HG02642 (cell line): ENCODE data around the gene TMEM181.
"Not testable (repeated sequence)": the region's sequence is repeated elsewhere in the genome, so short reads cannot be mapped to it uniquely, and the experiment has no call there.

Source experiments
- ATAC-seq: cut with Tn5 transposase; IDR thresholded peaks from one replicate; pipeline ENCODE4 v1.9.1; 2021; ENCODE audit warnings: mild to moderate bottlenecking; ENCODE audit not compliant: unreplicated experiment, poor library complexity

The TMEM181 gene

DNA sequence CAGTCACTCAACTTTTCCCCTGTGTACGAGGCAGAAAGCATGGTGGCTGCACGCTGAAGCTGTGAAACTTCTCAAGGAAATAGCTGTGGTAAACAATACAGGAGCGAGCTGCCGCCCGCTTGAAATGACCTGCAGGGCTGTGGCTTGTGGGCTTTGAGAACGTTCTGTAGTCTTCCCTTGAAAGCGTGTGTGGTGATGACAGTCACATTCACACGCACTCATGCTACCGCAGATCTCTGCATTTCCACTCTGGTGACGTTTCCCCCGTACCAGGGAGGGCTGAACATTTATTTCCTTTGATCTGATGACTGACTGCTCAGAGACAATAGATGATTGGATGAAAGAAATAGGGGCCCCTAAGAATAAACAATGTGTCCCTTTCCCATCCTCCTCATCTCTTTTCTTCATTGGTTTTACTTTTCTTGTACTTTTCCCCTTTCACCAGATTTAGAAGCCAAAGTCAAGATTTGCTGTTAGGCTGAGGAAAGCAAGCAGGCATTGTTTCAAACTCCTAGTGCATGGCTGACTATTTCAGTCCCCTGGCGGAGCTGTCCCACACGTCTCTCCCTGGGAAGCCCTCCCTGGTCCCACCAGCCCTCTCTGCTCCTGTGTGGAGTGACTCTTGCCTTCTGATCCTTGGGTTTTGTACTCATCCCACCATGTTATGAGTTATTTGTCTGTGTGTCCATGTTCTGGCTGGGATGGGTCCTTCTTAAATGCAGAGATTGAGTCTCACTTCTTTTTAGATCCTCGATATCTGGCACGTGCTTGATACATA lies 93.9 kb downstream of the TMEM181 start:
- ATAC-seq = peak; percentile 49

- no peak for ATAC-seq
These were observed 94.6 kb downstream of the TMEM181 start for GRCh38 chr6:158654498-158654897.

DNA sequence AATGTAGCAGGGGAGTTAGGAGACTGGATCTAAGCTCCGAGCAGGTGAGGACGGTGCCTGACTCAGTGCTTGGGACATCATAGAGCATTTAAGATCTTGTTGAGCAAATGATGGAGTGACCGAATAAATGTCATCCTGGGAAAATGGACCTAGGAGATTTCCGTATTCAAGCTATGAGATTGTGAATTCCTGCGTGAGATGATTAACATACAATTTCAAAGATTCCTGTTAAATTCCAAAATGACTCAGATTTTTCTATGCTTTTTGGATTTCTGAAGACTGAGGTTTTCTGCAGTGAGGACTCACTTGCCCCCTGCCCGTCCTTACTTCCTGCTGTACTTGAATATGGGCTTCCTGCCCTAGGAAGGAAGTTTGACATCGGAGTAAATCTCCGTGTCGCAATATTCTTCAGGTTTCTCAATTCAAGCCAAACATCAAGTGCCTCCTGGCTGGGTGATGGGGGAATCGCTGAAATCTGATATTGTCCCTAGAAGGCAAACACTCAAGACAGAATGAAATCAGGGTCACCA lies 95.1 kb downstream of the TMEM181 start:
- no peak for ATAC-seq

DNA sequence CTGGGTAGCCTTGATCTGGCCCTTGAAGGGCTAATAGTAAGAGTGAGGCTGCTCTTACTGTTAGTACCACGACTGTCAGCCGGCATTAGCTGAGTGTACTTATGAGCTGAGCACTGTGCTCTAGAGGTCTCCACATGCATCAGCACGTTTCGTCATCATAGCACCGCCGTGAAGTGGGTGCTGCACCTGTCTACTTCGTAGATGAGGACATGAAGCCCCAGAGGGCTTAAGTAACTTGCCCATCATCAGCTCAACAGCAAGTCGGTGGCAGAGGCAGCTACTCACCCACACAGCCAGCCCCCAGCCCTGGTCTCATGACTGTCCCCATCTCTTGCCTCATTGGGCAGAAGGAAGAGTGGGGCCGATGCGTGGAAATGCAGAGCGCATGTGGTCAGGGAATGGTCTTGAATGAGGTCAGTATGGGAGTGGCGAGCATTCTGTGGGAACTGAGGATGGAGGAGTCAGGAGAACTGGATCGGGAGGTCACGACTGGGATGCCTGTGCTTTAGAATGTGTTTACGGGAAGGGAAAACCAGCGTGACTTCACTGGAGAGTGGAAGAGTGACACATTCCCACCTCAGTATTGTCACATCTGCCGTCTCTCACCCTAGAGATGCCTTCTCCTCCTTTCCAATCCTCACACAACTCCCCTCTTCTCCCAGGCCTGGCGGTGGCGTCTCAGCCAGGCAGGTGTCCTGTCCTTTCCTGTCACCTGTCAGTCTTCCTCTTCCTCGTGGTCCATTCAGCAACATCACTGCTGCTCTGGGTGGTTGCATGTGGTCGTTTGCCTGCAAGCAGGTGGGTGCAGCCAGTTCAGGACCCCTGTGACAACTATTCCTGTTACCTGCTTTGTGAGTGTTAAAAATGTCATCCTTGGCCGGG lies 95.9 kb downstream of the TMEM181 start:
- no peak for ATAC-seq

DNA sequence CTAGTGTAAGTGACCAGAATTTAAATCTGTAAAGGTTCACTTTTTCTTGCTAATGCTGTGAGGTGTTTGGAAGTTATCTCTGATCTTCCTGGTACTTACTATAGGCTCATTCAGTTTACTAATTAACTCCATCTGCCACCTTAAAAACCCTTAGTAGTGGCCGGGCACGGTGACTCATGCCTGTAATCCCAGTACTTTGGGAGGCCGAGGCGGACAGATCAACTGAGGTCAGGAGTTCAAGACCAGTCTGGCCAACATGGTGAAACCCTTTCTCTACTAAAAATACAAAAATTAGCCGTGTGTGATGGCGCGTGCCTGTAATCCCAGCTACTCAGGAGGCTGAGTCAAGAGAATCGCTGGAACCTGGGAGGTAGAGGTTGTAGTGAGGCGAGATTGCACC lies 97.1 kb downstream of the TMEM181 start:
- ATAC-seq = not testable (repeated sequence)

GRCh38 chr6:158660333-158660754 lies 100.5 kb downstream of the TMEM181 start:
- ATAC-seq = peak; percentile 48

- ATAC-seq = no peak
These were observed 101.3 kb downstream of the TMEM181 start for GRCh38 chr6:158661156-158661685.

DNA sequence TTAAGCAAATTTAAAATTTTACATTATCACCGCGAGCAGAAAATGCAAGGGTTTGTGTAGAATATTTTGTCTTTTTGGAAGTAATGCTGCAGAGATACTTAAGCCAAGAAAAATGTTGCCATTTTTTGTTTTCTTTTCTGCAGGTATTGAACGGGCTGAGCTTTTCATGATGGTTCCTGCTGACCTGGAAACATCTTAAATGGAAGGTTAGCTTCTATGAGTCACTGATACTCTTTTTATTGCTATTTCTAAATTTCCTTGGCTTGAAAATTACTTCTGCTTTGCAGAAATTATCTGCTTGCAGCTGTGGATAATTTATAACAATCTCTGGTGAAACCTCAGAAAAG lies 102.7 kb downstream of the TMEM181 start:
- no peak for ATAC-seq

GRCh38 chr6:158662954-158663624 lies 103.2 kb downstream of the TMEM181 start:
- no peak for ATAC-seq

DNA sequence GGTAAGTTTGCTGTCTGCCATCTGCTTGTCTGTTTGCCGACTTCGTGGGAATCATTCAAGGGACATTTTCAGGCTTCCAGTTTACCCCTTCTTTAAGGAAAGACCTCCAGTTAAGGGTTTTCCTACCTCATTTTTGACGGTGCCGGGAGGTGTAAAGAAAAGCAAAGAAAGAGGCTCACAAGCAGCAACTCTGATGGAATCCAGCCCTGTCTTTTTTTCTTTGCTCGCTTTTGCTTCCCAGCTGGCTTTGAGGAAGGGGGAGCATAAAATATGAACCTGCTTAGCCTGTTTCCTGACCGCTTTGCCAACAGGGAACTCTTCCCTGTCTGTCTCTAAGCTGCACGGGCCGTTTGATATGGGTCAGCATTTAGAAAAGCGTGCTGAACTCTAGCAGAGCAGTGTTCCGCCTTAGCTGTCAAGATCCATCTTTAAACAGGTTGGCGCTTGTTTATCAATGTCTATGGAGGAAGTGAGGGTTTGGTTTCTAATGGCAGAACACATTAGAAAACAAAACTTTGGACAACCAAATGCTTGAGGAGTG lies 103.8 kb downstream of the TMEM181 start:
- ATAC-seq = no peak

- no peak for ATAC-seq
These were observed 105.4 kb downstream of the TMEM181 start for GRCh38 chr6:158665332-158665731.

DNA sequence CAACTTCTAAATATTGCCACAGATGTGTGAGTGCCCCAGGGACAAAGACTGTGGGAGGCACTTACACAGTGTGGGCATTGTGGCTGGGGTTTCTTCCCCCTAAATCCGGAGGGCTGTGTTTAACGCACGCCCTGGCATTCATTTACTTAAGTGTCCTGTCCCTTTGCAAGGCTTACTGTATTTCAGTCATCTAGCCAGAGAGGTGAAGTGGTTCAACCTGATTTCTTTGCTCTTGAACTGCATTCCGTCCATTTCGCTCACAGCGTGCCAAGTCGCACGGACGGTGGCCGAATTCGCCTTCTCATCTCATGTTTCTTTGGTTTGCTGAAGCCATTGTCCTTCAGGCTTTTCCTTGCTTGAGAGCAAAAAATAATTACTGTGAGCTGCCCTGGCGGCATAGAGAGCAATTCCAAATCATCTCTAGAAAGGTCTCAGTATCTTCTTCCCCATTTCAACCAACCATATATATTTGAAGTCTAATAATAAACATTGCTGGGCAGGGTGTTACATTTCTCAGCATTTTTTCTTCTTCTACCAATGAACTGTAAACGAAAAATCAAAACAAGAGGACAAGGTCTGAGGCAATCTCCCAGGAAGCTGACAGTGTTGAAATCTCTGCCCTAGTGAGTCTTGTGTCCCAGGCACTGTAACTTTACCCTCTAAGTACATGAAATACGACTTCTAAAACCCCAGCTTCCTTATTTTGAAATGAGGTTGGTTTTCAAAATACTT lies 106.9 kb downstream of the TMEM181 start:
- ATAC-seq = no peak

GRCh38 chr6:158667360-158667981 lies 107.6 kb downstream of the TMEM181 start:
- ATAC-seq = no peak

DNA sequence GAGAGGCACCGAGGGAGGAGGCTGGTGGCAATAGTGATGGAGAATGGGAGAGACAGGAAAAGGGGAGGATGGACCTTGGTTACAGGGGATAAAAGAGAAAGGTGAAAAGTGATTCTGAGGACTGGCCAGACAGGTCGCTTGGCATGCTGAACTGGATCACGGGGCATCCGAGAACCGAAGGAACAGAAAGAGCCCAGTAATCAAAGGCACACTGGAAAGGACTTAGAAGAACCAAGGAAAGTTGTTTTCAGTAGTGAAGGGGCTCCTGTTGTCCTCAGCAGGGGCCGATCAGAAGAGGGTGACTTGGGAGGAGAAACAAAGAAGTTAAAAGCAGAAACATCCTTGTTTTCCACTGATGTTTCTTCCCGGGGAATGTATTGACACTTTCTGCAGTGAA lies 108.8 kb downstream of the TMEM181 start:
- ATAC-seq = no peak

GRCh38 chr6:158669145-158670035 lies 109.5 kb downstream of the TMEM181 start:
- ATAC-seq = no peak

GRCh38 chr6:158672119-158672518 lies 112.2 kb downstream of the TMEM181 start:
- ATAC-seq = not testable (repeated sequence)

DNA sequence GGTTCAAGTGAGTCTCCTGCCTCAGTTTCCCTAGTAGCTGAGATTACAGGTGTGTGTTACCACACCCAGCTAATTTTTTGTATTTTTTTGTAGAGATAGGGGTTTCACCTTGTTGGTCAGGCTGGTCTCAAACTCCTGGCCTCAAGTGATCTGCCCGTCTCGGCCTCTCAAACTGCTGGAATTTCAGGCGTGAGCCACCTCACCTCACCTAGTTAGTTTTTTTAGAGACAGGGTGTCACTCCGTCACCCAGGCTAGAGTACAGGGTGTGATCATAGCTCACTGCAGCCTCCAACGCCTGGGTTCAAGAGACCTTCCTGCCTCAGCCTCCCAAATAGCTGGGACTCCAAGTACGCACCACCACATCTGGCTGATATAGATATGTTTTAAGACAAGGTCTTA lies 112.8 kb downstream of the TMEM181 start:
- ATAC-seq = no peak
